Measurements from ENCODE around the gene MGST2. TPM values are rescaled to one million over a fixed set of nuclear protein-coding genes. Genes with fewer than 3 reads are reported as not detected.
A peak's percentile ranks its signal among the peaks of the same experiment; 100 is the strongest.

Gene MGST2
- total and polyA plus RNA-seq, 10 of the 15 experiments (the other 5 are each of a cell fraction or from before 2014, with no cell fraction given), result 19.0 to 50.1 (median 30.6) TPM

DNA sequence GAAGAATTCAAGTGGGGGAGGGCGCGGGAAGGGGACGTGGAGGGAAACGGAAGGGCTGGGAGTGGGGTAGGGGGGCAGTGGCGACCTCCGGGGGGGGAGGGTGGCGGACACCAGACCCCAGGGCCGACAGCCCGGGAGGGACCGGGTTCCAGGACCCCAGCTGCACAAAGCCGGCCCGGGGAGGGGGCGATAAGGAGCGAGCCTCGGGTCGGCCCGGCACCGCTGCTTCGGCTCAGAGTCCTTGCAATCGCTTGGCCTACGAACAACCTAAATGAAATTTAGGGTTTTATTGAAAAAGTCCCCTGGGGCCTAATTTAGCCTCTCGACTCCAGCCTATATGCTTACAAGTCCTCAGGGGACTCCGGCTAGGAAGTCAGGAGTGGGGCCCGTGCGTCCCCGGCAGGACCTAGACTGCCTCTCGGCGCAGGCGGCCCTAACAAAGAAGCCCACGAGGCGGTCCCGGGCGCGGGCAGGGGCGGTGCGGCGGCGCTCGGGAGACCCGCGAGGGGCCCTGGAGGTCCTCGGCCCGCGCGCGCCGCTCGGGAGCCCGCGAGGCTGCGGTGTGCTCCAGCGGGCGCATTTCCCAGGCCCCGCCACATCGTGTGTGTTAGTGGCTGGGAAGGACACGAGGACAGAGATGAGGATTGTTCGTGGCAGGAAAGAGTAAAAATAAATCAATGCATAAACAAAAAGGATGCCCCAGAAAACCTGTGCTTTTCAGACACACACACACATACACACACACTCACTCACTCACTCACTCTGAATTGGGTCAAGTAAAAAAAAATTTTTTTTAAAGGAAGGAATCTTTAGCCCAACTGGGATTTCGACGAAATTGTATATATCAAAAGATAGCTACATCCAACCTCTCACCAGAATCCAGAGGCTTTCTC lies 70.0 kb downstream of the MGST2 start:
- BruUV-seq (replicated peaks), result no TSS peak
- SMC1A ChIA-PET (ENCODE audit: uncharacterized antibody, unreplicated experiment), result no interaction called here
- Histone ChIP-seq H4K20me1 (ENCODE audit: control insufficient read depth, insufficient read depth) (no peaks in the 10 kb centered on the region), H3K4me3 (no peak overlapping the region), H3K27me3 (replicated peaks in 1 of 2; ENCODE audit: control insufficient read depth in 2 of 2, insufficient read depth in 2 of 2, low read length in 1 of 2) (peaks cover 6 to 24% of the 10 kb centered on the region in 2 experiments), H3K9ac (ENCODE audit: control insufficient read depth, insufficient read depth, low read length) (no peak overlapping the region), H3K27ac (ENCODE audit: control insufficient read depth, insufficient read depth) (no peak overlapping the region), H2AFZ (ENCODE audit: control insufficient read depth, low read depth, low read length) (no peak overlapping the region), H3K36me3 (ENCODE audit: control insufficient read depth in 2 of 2, insufficient read depth in 2 of 2, low read length in 1 of 2) (no peaks in the 10 kb centered on the region), H3K79me2 (ENCODE audit: control insufficient read depth, insufficient read depth, low read length) (no peaks in the 10 kb centered on the region), H3K4me2 (ENCODE audit: control insufficient read depth, insufficient read depth) (no peak overlapping the region), H3K9me3 (replicated peaks; ENCODE audit: control insufficient read depth, insufficient read depth, low read length) (no peaks in the 10 kb centered on the region), H3K4me1 (ENCODE audit: control insufficient read depth, insufficient read depth, low read length) (no peaks in the 10 kb centered on the region)
- POLR2A ChIA-PET, result no interaction called here
- in situ Hi-C loops (cut with MboI), result no loop called here
- DNase-seq (ENCODE audit: low read depth, low spot score) (no peak), ATAC-seq (no peak), FAIRE-seq (no peak)
- intact Hi-C loops (cut with micrococcal nuclease; ENCODE audit: unreplicated experiment), result loop anchor here (5.0 to 10.0 kb wide), 2 partner anchors 309 to 517 kb away; no protein-coding TSS in a partner anchor
- RAD21 ChIA-PET (ENCODE audit: unreplicated experiment), result interaction anchor here (1.2 kb wide), 2 partner anchors 317 to 518 kb away, joined by 3 to 4 read pairs; no protein-coding TSS in a partner anchor
- 4% methylated on average over 44 of the region's 59 CpGs for WGBS (ENCODE audit: insufficient coverage, insufficient replicate concordance, low lambda C conversion rate, missing lambda C conversion rate)
- CTCF ChIA-PET, result no interaction called here
- TF ChIP-seq, protein P1, sequence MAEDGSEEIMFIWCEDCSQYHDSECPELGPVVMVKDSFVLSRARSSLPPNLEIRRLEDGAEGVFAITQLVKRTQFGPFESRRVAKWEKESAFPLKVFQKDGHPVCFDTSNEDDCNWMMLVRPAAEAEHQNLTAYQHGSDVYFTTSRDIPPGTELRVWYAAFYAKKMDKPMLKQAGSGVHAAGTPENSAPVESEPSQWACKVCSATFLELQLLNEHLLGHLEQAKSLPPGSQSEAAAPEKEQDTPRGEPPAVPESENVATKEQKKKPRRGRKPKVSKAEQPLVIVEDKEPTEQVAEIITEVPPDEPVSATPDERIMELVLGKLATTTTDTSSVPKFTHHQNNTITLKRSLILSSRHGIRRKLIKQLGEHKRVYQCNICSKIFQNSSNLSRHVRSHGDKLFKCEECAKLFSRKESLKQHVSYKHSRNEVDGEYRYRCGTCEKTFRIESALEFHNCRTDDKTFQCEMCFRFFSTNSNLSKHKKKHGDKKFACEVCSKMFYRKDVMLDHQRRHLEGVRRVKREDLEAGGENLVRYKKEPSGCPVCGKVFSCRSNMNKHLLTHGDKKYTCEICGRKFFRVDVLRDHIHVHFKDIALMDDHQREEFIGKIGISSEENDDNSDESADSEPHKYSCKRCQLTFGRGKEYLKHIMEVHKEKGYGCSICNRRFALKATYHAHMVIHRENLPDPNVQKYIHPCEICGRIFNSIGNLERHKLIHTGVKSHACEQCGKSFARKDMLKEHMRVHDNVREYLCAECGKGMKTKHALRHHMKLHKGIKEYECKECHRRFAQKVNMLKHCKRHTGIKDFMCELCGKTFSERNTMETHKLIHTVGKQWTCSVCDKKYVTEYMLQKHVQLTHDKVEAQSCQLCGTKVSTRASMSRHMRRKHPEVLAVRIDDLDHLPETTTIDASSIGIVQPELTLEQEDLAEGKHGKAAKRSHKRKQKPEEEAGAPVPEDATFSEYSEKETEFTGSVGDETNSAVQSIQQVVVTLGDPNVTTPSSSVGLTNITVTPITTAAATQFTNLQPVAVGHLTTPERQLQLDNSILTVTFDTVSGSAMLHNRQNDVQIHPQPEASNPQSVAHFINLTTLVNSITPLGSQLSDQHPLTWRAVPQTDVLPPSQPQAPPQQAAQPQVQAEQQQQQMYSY (CRISPR knock-in tag; IDR thresholded peaks at IDR 0.05), result no peak
- TF ChIP-seq SUZ12 (IDR thresholded peaks at IDR 0.05; ENCODE audit: unreplicated experiment), result peak; percentile 86
